ENCODE measurements around the gene PLXNC1.
A peak's percentile ranks its signal among the peaks of the same experiment; 100 is the strongest.

The PLXNC1 gene

DNA sequence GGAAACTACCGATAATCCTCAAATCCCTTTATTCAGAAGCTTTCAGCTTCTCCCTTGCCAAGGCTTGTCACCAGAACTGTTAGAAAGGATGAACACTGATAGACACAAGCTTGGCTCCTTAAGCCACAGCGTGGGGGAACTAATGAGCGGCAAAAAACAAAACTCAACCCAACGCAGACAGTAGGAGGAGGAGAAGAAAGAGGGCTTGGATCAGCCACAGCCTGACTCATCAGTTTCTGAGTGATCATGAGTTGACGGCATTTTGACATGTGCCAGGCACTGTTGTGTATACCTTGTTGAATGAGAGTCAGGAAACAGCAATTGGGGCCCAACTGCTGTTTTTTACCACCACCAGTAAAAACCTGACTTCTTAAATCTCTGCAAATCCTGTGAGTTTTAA is 23.7 kb downstream of the PLXNC1 start:
- Histone ChIP-seq H3K27ac (no peak overlapping the region), H3K9me3 (no peaks in the 10 kb centered on the region), H3K27me3 (no peaks in the 10 kb centered on the region), H3K36me3 (no peaks in the 10 kb centered on the region), H3K4me1 (no peaks in the 10 kb centered on the region), H3K4me3 (no peak overlapping the region)
- no peak for DNase-seq
- TF ChIP-seq, protein P1, sequence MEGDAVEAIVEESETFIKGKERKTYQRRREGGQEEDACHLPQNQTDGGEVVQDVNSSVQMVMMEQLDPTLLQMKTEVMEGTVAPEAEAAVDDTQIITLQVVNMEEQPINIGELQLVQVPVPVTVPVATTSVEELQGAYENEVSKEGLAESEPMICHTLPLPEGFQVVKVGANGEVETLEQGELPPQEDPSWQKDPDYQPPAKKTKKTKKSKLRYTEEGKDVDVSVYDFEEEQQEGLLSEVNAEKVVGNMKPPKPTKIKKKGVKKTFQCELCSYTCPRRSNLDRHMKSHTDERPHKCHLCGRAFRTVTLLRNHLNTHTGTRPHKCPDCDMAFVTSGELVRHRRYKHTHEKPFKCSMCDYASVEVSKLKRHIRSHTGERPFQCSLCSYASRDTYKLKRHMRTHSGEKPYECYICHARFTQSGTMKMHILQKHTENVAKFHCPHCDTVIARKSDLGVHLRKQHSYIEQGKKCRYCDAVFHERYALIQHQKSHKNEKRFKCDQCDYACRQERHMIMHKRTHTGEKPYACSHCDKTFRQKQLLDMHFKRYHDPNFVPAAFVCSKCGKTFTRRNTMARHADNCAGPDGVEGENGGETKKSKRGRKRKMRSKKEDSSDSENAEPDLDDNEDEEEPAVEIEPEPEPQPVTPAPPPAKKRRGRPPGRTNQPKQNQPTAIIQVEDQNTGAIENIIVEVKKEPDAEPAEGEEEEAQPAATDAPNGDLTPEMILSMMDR (IDR thresholded peaks at IDR 0.05) = no peak
- intact Hi-C loops (cut with DNase I; ENCODE audit: low total_unique reads) = no loop called here

DNA sequence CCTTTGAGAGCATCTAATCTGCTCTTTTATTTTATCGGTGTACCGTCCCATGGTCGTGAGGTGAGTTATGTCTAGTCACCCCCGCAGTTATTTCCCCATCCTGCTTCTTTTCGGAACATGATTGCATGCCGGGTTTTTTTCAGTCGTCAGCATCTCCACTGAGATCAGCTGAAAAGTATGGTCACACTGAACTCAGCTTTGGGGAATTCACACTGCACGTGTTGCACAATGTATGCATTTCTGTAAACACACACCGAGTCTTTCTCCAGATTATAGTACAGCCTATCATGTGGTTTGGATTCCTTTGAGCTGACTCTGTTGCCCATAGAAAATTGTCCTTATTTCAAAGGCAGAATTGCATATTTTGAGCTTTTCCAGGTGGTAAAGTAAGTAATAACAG is 24.6 kb downstream of the PLXNC1 start:
- TF ChIP-seq, protein P1 (IDR thresholded peaks at IDR 0.05) = no peak
- no peaks in the 10 kb centered on the region for H3K27me3 ChIP-seq
- intact Hi-C loops (cut with DNase I; ENCODE audit: low total_unique reads) = no loop called here
- peak in 1 of 2 donors; percentile 29 for DNase-seq
- peaks cover 0 to 1% (median 0%) of the 10 kb centered on the region in 3 donors for H3K9me3 ChIP-seq
- H3K27ac ChIP-seq = no peak overlapping the region
- no peaks in the 10 kb centered on the region for H3K4me1 ChIP-seq
- no peaks in the 10 kb centered on the region for H3K36me3 ChIP-seq
- no peak overlapping the region for H3K4me3 ChIP-seq

DNA sequence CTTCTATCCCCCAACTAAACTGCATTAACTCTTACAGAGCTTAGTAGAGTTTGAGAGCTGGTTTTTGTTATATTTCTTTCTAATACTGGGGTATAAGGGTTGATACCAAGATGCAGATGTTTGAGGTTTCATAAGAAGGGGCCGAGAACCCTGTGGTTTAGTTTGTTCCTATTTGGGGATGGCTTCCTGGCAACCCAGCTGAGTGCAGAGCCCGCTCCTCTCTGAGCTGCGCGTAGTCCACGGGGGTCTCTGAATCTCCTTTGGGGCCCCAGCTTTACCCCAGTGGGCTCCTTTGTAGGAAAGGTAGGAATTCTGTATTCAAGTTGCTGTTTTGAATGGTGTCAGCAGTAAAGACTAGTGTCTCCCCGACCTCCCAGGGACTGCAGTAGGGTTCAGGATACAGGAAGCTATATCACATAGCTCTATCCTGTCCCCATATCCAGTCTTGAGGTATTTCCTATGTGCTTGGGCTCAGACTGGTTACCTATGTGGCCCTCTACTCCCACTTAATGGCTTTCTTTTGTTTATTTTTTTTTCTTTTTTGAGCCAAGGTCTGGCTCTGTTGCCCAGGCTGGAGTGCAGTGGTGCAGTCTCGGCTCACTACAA is 25.4 kb downstream of the PLXNC1 start:
- intact Hi-C loops (cut with DNase I; ENCODE audit: low total_unique reads) = no loop called here
- Histone ChIP-seq H3K36me3 (no peaks in the 10 kb centered on the region), H3K27me3 (no peaks in the 10 kb centered on the region), H3K27ac (no peak overlapping the region), H3K4me3 (no peak overlapping the region), H3K4me1 (no peaks in the 10 kb centered on the region), H3K9me3 (peaks cover 0 to 7% (median 5%) of the 10 kb centered on the region in 3 donors)
- DNase-seq = no peak
- TF ChIP-seq, protein P1 (IDR thresholded peaks at IDR 0.05) = no peak

DNA sequence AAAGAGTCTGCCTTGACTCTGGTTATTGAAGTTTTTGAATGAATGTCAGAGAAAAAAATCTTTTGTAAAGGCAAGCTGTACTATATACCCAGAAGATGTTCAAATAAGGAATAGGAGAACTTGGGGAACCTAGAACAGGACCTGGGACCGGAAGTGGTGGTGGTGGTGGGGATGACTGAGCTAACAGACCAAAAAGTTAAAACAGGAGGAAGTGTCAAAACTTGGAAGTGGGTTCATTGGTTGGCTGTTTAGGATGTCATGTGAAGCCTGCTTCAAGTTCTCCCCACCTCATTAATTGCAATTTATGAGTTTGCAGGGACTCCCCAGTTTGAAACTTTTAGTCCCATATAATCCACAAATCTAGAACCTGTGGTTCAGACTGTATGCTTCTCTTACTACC is 26.2 kb downstream of the PLXNC1 start:
- Histone ChIP-seq H3K9me3 (peaks cover 0 to 7% (median 7%) of the 10 kb centered on the region in 3 donors), H3K27ac (no peak overlapping the region), H3K27me3 (no peaks in the 10 kb centered on the region), H3K4me1 (no peaks in the 10 kb centered on the region), H3K36me3 (no peaks in the 10 kb centered on the region), H3K4me3 (no peak overlapping the region)
- DNase-seq = no peak
- intact Hi-C loops (cut with DNase I; ENCODE audit: low total_unique reads) = no loop called here
- TF ChIP-seq, protein P1 (IDR thresholded peaks at IDR 0.05) = no peak

- H3K27ac ChIP-seq = no peak overlapping the region
- no peak overlapping the region for H3K4me3 ChIP-seq
- peaks cover 0 to 7% (median 7%) of the 10 kb centered on the region in 3 donors for H3K9me3 ChIP-seq
- H3K36me3 ChIP-seq = no peaks in the 10 kb centered on the region
- H3K27me3 ChIP-seq = no peaks in the 10 kb centered on the region
- intact Hi-C loops (cut with DNase I; ENCODE audit: low total_unique reads) = no loop called here
- DNase-seq = no peak
- TF ChIP-seq, protein P1 (IDR thresholded peaks at IDR 0.05) = no peak
- H3K4me1 ChIP-seq = no peaks in the 10 kb centered on the region
These were observed 27.6 kb downstream of the PLXNC1 start for GRCh38 chr12:94175763-94176668.

Data from tibial artery (tissue), 4 donors.